ENCODE results near the gene SESN1.

The SESN1 gene

DNA sequence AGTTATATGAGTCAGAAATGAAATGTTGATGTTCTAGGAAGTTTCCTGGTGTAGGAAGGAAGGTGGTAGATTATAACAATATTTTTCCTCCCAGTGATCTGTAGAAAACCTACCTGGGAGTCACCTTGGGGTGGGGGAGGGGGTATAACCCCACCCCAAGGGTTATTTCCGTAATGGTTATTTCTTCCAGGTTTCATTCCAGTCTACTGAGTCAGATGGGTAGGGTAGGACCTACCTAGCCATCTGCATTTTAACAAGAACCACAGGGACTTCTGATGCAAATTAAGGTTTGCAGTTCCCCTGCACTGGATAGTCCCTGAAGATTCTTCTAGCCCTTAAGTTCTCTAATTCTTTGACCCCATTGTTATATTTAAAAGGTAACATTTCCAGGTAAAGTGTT, 157.5 kb downstream of the SESN1 start:
- DNase-seq (ENCODE audit: low spot score), result no peak

All from AG08395 (cell line).